ENCODE data around the gene WDR18. TPM values are rescaled to one million over a fixed set of nuclear protein-coding genes. Genes with fewer than 3 reads are reported as not detected.
A peak's percentile ranks its signal among the peaks of the same experiment; 100 is the strongest.

WDR18 gene
- total and polyA plus RNA-seq, 2 experiments from 2014 or later, result 143 to 241 TPM

DNA sequence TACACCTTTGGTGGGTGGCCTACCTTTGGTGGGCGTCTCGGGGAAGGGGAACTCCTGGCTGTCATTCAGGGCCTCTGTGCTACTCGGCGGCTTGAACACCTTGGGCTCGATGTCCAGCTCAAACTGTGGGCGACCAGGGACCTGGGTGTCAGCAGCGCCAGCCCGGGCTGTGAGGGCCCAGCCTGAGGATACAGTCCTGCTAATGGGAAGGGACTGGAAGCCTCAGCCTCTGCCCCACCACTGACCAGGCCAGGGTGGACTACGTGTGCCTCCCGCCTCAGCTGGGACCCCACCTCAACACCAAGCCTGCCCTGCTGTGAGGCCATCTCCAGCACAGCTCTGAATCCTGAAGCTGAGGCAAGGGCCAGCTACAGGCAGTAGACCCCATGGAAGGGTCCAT is 29.1 kb downstream of the WDR18 start:
- no peak for DNase-seq (ENCODE audit: low read depth in 1 of 2, low spot score in 1 of 2)
- TF ChIP-seq, protein P1, sequence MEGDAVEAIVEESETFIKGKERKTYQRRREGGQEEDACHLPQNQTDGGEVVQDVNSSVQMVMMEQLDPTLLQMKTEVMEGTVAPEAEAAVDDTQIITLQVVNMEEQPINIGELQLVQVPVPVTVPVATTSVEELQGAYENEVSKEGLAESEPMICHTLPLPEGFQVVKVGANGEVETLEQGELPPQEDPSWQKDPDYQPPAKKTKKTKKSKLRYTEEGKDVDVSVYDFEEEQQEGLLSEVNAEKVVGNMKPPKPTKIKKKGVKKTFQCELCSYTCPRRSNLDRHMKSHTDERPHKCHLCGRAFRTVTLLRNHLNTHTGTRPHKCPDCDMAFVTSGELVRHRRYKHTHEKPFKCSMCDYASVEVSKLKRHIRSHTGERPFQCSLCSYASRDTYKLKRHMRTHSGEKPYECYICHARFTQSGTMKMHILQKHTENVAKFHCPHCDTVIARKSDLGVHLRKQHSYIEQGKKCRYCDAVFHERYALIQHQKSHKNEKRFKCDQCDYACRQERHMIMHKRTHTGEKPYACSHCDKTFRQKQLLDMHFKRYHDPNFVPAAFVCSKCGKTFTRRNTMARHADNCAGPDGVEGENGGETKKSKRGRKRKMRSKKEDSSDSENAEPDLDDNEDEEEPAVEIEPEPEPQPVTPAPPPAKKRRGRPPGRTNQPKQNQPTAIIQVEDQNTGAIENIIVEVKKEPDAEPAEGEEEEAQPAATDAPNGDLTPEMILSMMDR (IDR thresholded peaks at IDR 0.05; ENCODE audit: low read depth, low read length), result no peak
- Histone ChIP-seq H3K4me1 (ENCODE audit: low read depth) (peaks cover 21% of the 10 kb centered on the region), H3K36me3 (peaks cover 18% of the 10 kb centered on the region), H3K4me3 (no peak overlapping the region), H3K27ac (no peak overlapping the region), H3K9me3 (ENCODE audit: low read depth) (no peaks in the 10 kb centered on the region), H3K27me3 (no peaks in the 10 kb centered on the region)

DNA sequence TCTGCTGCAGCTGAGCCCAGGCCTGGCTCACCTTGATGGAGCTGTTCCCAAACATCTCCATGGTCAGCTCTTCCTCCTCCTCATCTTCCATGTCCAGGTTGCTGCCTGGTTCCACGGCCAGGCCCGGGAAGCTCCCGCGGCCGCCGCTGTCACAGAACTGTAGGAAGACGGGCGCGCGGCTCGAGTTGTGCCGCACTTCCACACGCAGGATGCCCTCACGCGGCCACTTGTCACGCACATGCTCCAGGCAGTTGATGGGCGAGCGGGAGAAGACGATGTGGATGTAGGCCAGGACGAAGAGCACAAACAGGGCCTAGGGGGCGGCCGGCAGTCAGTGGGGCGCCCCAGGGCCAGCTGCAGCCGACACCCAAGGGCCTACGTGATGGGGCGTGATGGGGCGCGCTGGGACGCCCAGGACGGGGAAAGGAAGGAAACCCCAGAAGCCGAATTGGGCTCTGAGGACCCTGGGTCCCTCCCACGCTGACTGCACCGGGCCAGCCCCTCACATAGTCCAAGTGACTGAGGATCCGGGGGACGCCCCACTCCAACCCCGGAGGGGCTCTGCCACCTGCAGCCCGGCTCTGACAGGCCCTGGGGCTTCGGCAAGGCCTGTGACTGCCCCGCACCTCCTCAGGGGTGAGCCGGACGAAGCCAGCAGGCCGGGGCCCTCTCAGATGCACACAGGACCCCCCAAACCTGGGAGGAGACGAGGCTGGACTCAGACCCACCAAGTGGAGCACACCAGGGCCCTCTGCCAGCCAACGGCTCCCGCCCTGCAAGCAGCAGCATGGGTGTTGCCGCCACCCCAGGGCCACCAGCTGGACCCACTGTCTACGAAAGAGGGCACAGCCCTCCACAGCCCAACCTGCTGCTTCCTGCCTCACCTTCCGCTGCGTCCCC is 30.3 kb downstream of the WDR18 start:
- H3K4me1 ChIP-seq (ENCODE audit: low read depth), result peaks cover 30% of the 10 kb centered on the region
- TF ChIP-seq, protein P1 (IDR thresholded peaks at IDR 0.05; ENCODE audit: low read depth, low read length), result no peak
- H3K36me3 ChIP-seq, result peaks cover 18% of the 10 kb centered on the region
- no peaks in the 10 kb centered on the region for H3K27me3 ChIP-seq
- H3K27ac ChIP-seq, result no peak overlapping the region
- no peak for DNase-seq (ENCODE audit: low read depth in 1 of 2, low spot score in 1 of 2)
- no peak overlapping the region for H3K4me3 ChIP-seq
- H3K9me3 ChIP-seq (ENCODE audit: low read depth), result no peaks in the 10 kb centered on the region

DNA sequence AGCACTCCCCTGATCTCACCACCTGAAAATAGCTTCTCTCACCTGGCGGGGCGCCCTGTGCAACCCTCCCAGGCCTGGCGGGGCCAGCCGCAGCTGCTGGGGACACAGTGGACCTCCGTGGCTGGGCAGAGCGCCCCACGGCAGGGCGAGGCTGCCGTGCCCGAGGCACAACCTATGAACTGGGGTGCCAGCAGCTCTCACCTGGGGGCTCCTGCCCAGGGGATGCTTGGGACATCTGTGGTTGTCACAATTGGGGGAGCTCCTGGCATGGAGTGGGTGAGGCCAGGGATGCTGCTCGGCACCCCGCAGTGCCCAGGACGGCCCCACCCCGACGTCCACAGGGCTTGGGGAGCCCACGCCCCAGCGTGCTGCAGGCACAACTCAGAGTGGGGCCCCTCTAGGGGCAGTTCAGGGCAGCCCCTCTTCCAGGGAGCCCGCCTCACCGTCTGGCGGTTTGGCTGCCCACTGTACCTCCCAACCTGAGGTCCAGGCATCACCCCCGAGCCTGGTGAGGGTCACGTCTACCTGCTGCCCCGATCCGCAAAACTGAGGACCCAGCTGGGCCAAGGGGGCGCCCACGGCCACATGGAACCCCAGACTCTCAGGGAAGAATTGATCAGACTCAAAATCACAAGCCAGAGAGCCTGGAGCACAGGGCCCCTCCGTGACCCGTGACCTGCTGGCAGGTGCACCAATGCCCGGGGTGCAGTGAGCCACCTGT is 31.1 kb downstream of the WDR18 start:
- Histone ChIP-seq H3K27me3 (no peaks in the 10 kb centered on the region), H3K9me3 (ENCODE audit: low read depth) (no peaks in the 10 kb centered on the region), H3K27ac (no peak overlapping the region), H3K36me3 (peaks cover 18% of the 10 kb centered on the region), H3K4me3 (no peak overlapping the region), H3K4me1 (ENCODE audit: low read depth) (peaks cover 35% of the 10 kb centered on the region)
- no peak for DNase-seq (ENCODE audit: low read depth in 1 of 2, low spot score in 1 of 2)
- TF ChIP-seq, protein P1 (IDR thresholded peaks at IDR 0.05; ENCODE audit: low read depth, low read length), result no peak

DNA sequence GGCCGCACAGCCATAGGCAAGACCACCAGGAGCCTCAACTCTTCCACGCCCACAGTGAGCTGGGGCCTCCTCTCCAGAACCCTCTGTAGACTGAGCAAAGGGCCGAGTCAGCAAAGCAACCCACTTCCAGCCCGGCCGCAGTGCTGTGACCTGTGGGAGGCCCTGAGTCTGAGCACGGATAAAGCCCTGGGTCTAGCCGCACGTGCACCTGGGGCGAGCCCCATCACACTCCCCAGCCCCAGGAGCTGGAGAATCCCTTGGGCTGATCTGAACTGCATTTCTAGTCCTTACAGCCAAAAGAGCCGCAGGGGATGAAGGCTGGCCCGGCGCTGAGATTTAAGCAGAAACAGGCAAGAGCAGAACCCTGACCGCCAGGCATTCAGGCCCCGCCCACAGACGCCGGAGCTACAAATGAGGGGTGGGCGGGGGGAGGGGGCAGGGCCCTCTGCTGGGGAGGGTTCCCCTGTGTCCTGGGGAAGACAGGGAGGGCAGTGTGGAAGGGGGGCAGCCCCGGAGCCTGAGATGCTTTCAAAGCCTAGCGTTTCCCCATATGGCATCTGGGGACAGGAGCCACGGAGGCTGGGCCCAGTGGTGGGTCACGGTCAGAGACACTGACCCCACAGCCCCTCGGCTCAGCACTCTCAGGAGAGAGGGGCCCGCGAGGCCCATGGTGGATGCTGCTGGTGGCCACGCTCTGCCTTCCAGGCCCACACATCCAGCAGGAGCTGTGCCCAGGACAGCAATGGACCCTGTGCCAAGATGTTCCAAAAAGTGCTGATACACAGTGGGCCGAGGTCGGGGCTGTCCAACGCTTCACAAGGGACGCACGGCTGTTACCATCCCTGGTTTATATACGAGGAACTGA is 31.9 kb downstream of the WDR18 start:
- peaks cover 14% of the 10 kb centered on the region for H3K36me3 ChIP-seq
- peak overlapping the region; percentile 36 for H3K27ac ChIP-seq
- TF ChIP-seq, protein P1 (IDR thresholded peaks at IDR 0.05; ENCODE audit: low read depth, low read length), result no peak

DNA sequence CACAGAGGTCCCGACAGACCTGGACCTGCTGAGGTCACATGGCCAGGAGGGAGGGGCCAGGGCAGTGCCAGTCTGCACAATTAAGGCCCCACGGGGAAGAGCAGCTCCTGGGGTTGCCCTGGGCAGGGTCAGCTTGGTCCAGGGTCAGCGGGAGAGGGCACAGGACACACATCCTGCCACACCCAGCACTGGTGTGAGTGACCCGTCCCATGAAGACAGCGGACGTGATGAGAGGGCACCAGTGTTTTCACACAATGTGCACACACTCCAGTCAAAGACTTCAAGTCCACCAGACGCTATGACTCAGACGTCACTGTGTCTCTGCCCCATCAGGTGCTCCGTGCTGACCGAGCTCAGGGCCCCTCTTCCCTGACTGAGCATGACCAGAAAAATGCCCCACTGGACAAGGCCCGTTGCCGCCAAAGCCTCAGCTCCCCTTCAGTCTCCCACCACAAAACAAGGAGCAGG is 32.5 kb downstream of the WDR18 start:
- TF ChIP-seq, protein P1 (IDR thresholded peaks at IDR 0.05; ENCODE audit: low read depth, low read length), result no peak
- H3K36me3 ChIP-seq, result peaks cover 13% of the 10 kb centered on the region
- no peak for DNase-seq (ENCODE audit: low read depth in 1 of 2, low spot score in 1 of 2)
- peaks cover 35% of the 10 kb centered on the region for H3K4me1 ChIP-seq (ENCODE audit: low read depth)
- H3K4me3 ChIP-seq, result no peak overlapping the region
- peak overlapping the region; percentile 36 for H3K27ac ChIP-seq
- H3K27me3 ChIP-seq, result no peaks in the 10 kb centered on the region
- no peaks in the 10 kb centered on the region for H3K9me3 ChIP-seq (ENCODE audit: low read depth)

More for the DNA sequence above, 31.9 kb downstream of the WDR18 start:
- peaks cover 35% of the 10 kb centered on the region for H3K4me1 ChIP-seq (ENCODE audit: low read depth)
- no peak overlapping the region for H3K4me3 ChIP-seq
- no peak for DNase-seq (ENCODE audit: low read depth in 1 of 2, low spot score in 1 of 2)
- no peaks in the 10 kb centered on the region for H3K27me3 ChIP-seq
- H3K9me3 ChIP-seq (ENCODE audit: low read depth), result no peaks in the 10 kb centered on the region

All from cardiac muscle cell (in vitro differentiated cells and primary cell).